ENCODE data around the gene ACE.

DNA sequence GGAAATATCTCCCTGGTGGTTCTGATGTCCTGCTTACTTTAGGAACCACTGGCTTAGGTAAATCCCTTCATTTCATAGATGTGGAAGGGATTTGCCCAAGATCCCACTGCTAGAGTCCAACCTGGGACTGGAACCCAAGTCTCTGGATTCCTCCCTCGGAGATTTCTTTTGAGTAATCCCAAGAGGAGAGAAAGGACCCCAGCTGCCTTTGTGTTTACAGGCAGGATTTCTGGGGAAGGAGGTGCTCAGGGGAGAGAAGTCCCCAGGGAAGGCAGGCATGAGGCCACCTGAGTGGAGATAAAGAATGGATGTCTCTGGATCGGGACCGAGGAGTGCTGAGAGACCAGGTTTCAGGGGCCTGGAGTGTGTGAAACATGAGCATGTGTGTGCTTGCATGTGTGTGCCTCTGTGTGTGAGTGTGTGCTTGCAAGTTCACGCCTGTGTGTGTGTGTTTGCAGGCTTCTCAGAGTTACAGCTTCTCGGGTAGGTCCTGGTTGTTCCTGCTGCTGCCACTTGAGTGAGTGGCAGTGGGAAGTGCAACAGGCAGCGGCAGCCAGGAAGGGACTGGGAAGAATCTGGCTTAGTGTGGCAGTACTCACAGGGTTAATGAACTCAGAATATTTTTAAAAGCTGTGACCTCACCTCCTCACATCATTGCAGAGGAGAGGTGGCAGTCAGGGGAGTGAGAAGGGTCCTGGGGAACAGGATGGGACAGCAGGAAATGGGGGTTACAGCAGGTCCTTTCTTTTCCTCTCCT lies 48.5 kb downstream of the ACE start:
- TF ChIP-seq, protein P1, sequence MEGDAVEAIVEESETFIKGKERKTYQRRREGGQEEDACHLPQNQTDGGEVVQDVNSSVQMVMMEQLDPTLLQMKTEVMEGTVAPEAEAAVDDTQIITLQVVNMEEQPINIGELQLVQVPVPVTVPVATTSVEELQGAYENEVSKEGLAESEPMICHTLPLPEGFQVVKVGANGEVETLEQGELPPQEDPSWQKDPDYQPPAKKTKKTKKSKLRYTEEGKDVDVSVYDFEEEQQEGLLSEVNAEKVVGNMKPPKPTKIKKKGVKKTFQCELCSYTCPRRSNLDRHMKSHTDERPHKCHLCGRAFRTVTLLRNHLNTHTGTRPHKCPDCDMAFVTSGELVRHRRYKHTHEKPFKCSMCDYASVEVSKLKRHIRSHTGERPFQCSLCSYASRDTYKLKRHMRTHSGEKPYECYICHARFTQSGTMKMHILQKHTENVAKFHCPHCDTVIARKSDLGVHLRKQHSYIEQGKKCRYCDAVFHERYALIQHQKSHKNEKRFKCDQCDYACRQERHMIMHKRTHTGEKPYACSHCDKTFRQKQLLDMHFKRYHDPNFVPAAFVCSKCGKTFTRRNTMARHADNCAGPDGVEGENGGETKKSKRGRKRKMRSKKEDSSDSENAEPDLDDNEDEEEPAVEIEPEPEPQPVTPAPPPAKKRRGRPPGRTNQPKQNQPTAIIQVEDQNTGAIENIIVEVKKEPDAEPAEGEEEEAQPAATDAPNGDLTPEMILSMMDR (IDR thresholded peaks at IDR 0.05): no peak
- TF ChIP-seq POLR2AphosphoS5 (IDR thresholded peaks at IDR 0.05; ENCODE audit: low read depth, low read length) (no peak), SIN3A (IDR thresholded peaks at IDR 0.05; ENCODE audit: borderline replicate concordance, insufficient read depth, low read depth, low read length) (no peak), TCF7L2 (IDR thresholded peaks at IDR 0.05; ENCODE audit: low read depth, low read length) (no peak)
- TF ChIP-seq, protein P2, sequence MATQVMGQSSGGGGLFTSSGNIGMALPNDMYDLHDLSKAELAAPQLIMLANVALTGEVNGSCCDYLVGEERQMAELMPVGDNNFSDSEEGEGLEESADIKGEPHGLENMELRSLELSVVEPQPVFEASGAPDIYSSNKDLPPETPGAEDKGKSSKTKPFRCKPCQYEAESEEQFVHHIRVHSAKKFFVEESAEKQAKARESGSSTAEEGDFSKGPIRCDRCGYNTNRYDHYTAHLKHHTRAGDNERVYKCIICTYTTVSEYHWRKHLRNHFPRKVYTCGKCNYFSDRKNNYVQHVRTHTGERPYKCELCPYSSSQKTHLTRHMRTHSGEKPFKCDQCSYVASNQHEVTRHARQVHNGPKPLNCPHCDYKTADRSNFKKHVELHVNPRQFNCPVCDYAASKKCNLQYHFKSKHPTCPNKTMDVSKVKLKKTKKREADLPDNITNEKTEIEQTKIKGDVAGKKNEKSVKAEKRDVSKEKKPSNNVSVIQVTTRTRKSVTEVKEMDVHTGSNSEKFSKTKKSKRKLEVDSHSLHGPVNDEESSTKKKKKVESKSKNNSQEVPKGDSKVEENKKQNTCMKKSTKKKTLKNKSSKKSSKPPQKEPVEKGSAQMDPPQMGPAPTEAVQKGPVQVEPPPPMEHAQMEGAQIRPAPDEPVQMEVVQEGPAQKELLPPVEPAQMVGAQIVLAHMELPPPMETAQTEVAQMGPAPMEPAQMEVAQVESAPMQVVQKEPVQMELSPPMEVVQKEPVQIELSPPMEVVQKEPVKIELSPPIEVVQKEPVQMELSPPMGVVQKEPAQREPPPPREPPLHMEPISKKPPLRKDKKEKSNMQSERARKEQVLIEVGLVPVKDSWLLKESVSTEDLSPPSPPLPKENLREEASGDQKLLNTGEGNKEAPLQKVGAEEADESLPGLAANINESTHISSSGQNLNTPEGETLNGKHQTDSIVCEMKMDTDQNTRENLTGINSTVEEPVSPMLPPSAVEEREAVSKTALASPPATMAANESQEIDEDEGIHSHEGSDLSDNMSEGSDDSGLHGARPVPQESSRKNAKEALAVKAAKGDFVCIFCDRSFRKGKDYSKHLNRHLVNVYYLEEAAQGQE (IDR thresholded peaks at IDR 0.05; ENCODE audit: insufficient read depth in 1 of 2, low read depth in 2 of 2, low read length in 1 of 2): no peak
